Testis (tissue), 3 donors: ENCODE data around the gene PRDM15. TPM values are rescaled to one million over a fixed set of nuclear protein-coding genes. Genes with fewer than 3 reads are reported as not detected.
"Not testable (repeated sequence)": the region's sequence is repeated elsewhere in the genome, so short reads cannot be mapped to it uniquely, and the experiment has no call there.

Experiments
- DNase-seq: peaks from one replicate; pipeline ENCODE4 v3.0.0-alpha.2; 2019
- H3K27ac ChIP-seq, 2 donors: fragments of 200-600 bp; sonication (generic); one replicate each; pipeline ENCODE4 v1.5.1; 2019
- H3K27me3 ChIP-seq: fragments of 200-600 bp; sonication (generic); one replicate; pipeline ENCODE4 v1.5.1; 2019
- H3K36me3 ChIP-seq: fragments of 200-600 bp; sonication (generic); one replicate; pipeline ENCODE4 v1.5.1; 2017; ENCODE audit warnings: low read depth; ENCODE audit errors: missing control alignments
- H3K4me1 ChIP-seq: fragments of 200-600 bp; sonication (generic); one replicate; pipeline ENCODE4 v1.5.1; 2019
- H3K4me3 ChIP-seq, 2 donors: fragments of 200-600 bp; sonication (generic); one replicate each; pipeline ENCODE4 v1.5.1; 2017 to 2019
- H3K9me3 ChIP-seq: fragments of 200-600 bp; sonication (generic); one replicate; pipeline ENCODE4 v1.5.1; 2017
- CTCF ChIP-seq, 3 experiments: fragments of 450-650 bp in 2 of 3; fragments of 200-600 bp in 1 of 3; sonication (generic) in 1 of 3; IDR thresholded peaks; one replicate each; pipeline ENCODE4 v1.5.1; 2016 to 2019; ENCODE audit warnings: antibody characterized with exemption in 3 of 3, mild to moderate bottlenecking in 2 of 3, moderate library complexity in 1 of 3
- POLR2A ChIP-seq: fragments of 450-650 bp; IDR thresholded peaks from one replicate; pipeline ENCODE4 v1.6.1; 2017; ENCODE audit warnings: antibody characterized with exemption, mild to moderate bottlenecking, moderate library complexity
- WGBS, 2 donors: methylation state at CpG; one replicate each; pipeline ENCODE4 v1.1.5; 2018; 5-methylcytosine and 5-hydroxymethylcytosine counted together
- intact Hi-C: fragments of 100-400 bp; cut with DNase I; formaldehyde crosslinking; loops from one replicate; pipeline ENCODE4 v1.15.1; 2023; ENCODE audit warnings: low total_unique reads
- polyA plus RNA-seq: library from polyadenylated mRNA; stranded (reverse); fragments of 350-450 nt; fragmentation: Illumina TruSeq; extraction: RNeasy Lipid Tissue Mini Kit (QIAGEN cat#74804); gene quantifications from one replicate; pipeline ENCODE4 v1.2.3, GENCODE V29; 2014; ENCODE audit warnings: low read depth, low replicate concordance; ENCODE audit not compliant: insufficient read depth
- total RNA-seq, 2 donors: library from RNA; depleted of rRNA; stranded (reverse); fragments of >200 nt; gene quantifications; one replicate each; pipeline ENCODE4 v1.2.3, GENCODE V29; 2016

The PRDM15 gene
- total and polyA plus RNA-seq, 3 donors from 2014 or later: 8.2 to 21.4 (median 18.8) TPM

GRCh38 chr21:41786509-41786987 lies 92.6 kb downstream of the PRDM15 start:
- Histone ChIP-seq H3K4me3 (no peak overlapping the region), H3K36me3 (no peaks in the 10 kb centered on the region), H3K27me3 (no peaks in the 10 kb centered on the region), H3K4me1 (no peaks in the 10 kb centered on the region), H3K27ac (no peak overlapping the region), H3K9me3 (no peaks in the 10 kb centered on the region)
- no peak for DNase-seq
- WGBS, 2 donors: 64% methylated on average over 13 of the region's 13 CpGs
- TF ChIP-seq POLR2A (no peak), CTCF (IDR thresholded peaks at IDR 0.05) (no peak)
- intact Hi-C loops: no loop called here

GRCh38 chr21:41785262-41785661 lies 93.9 kb downstream of the PRDM15 start:
- H3K4me3 ChIP-seq, H3K9me3 ChIP-seq, H3K4me1 ChIP-seq, H3K27ac ChIP-seq, H3K36me3 ChIP-seq, DNase-seq, H3K27me3 ChIP-seq, intact Hi-C loops: not testable (repeated sequence)
- 89 to 94% methylated on average over 12 of the region's 12 CpGs for WGBS, 2 donors

- no peak for DNase-seq
- TF ChIP-seq CTCF (IDR thresholded peaks at IDR 0.05) (no peak), POLR2A (no peak)
- Histone ChIP-seq H3K27me3 (no peaks in the 10 kb centered on the region), H3K4me1 (no peaks in the 10 kb centered on the region), H3K4me3 (no peak overlapping the region), H3K27ac (no peak overlapping the region), H3K9me3 (no peaks in the 10 kb centered on the region), H3K36me3 (no peaks in the 10 kb centered on the region)
- intact Hi-C loops: no loop called here
- 91 to 94% methylated on average over 15 of the region's 15 CpGs for WGBS, 2 donors
Observed at GRCh38 chr21:41784456-41785102, 94.6 kb downstream of the PRDM15 start.

GRCh38 chr21:41783476-41784180 lies 95.5 kb downstream of the PRDM15 start:
- Histone ChIP-seq H3K4me3 (no peak overlapping the region), H3K9me3 (no peaks in the 10 kb centered on the region), H3K27ac (no peak overlapping the region), H3K27me3 (no peaks in the 10 kb centered on the region), H3K36me3 (no peaks in the 10 kb centered on the region), H3K4me1 (no peaks in the 10 kb centered on the region)
- no peak for DNase-seq
- intact Hi-C loops: no loop called here
- WGBS, 2 donors: 57 to 80% methylated on average over 17 to 18 of the region's 18 CpGs
- TF ChIP-seq CTCF (IDR thresholded peaks at IDR 0.05) (no peak), POLR2A (no peak)

GRCh38 chr21:41781050-41781410 lies 98.1 kb downstream of the PRDM15 start:
- Histone ChIP-seq H3K27me3 (no peaks in the 10 kb centered on the region), H3K4me1 (no peaks in the 10 kb centered on the region), H3K36me3 (no peaks in the 10 kb centered on the region), H3K27ac (no peak overlapping the region), H3K9me3 (no peaks in the 10 kb centered on the region), H3K4me3 (no peak overlapping the region)
- intact Hi-C loops: no loop called here
- WGBS, 2 donors: 81% methylated on average over 2 of the region's 2 CpGs
- TF ChIP-seq CTCF (IDR thresholded peaks at IDR 0.05): no peak
- TF ChIP-seq POLR2A: no peak
- DNase-seq: no peak
